ENCODE results near the gene RBBP8NL.

RBBP8NL gene

DNA sequence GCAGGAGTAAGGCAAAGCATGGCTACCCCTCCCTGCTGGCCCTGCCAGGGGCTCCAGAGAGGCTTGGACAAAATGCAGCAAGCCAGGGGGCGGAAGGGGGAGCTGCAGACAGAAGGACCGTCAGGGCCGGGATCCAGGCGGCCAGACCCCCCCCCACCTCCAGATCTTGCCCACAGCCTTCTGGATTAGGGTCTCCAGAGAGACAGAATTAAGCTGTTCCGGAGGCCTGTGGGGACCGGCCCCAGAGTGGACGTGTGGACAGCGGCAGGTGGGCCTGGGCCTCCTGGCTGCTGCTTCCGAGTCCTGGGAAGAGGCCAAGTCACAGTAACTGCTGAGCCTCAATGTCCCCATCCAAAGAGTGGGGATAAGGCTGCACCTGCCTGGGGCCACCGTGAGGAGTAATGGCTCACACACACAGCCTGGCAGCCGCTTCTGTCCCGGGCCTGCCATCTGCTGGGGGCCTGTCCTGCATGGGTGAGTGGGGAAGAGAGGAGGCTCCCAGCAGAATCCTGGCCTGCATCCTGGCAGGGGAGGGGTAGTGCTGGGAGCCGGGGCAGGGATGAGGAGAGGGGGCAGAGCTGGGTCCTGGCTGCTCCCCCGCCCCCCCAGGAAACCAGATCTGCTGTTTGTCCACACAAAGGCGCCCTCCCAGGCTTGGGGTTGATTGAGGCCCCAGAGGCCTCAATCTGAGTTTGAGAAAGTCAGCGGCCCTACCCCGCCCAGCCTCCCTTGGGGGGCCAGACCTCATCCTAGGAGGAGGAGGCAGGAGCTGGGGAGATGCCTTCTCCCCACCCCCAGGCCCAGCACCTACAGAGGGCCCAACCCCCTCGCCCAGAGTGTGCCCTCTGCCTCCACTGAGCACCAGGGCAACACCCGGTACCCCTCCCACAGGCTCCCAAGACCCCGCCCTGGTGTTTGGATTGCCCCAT is 64.1 kb downstream of the RBBP8NL start:
- Histone ChIP-seq H3K27me3 (ENCODE audit: insufficient read depth, low read length) (no peaks in the 10 kb centered on the region), H3K4me1 (ENCODE audit: control insufficient read depth, insufficient read depth, low read length, unreplicated experiment) (peaks cover 56% of the 10 kb centered on the region), H3K4me3 (ENCODE audit: low read depth, low read length) (no peak overlapping the region), H3K36me3 (ENCODE audit: insufficient read depth, low read length) (no peaks in the 10 kb centered on the region), H3K79me2 (ENCODE audit: control insufficient read depth, insufficient read depth, low read length, unreplicated experiment) (no peaks in the 10 kb centered on the region), H2AFZ (ENCODE audit: low read length, unreplicated experiment) (no peak overlapping the region), H3K27ac (ENCODE audit: low read depth, low read length) (no peak overlapping the region)

DNA sequence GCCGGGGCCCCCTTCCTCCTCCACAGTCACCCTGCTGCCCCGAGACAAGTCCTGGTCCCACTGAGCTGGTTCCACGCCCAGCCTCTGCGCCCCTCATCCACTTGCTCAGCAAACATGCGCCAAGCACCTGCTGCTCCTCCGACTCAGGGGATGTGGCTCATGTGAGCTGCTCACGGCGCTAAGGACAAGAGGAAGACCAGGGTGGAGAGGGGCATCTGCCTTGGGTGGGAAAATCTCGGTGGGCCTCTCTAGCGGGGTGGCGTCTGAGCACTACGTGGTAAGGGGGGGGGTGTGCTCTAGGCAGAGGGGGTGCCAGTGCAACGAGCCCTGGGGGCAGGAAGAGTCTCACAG is 64.8 kb downstream of the RBBP8NL start:
- Histone ChIP-seq H3K36me3 (ENCODE audit: insufficient read depth, low read length) (no peaks in the 10 kb centered on the region), H3K4me3 (ENCODE audit: low read depth, low read length) (no peak overlapping the region), H3K79me2 (ENCODE audit: control insufficient read depth, insufficient read depth, low read length, unreplicated experiment) (no peaks in the 10 kb centered on the region), H3K27me3 (ENCODE audit: insufficient read depth, low read length) (no peaks in the 10 kb centered on the region), H3K27ac (ENCODE audit: low read depth, low read length) (no peak overlapping the region), H2AFZ (ENCODE audit: low read length, unreplicated experiment) (no peak overlapping the region), H3K4me1 (ENCODE audit: control insufficient read depth, insufficient read depth, low read length, unreplicated experiment) (peaks cover 56% of the 10 kb centered on the region)

DNA sequence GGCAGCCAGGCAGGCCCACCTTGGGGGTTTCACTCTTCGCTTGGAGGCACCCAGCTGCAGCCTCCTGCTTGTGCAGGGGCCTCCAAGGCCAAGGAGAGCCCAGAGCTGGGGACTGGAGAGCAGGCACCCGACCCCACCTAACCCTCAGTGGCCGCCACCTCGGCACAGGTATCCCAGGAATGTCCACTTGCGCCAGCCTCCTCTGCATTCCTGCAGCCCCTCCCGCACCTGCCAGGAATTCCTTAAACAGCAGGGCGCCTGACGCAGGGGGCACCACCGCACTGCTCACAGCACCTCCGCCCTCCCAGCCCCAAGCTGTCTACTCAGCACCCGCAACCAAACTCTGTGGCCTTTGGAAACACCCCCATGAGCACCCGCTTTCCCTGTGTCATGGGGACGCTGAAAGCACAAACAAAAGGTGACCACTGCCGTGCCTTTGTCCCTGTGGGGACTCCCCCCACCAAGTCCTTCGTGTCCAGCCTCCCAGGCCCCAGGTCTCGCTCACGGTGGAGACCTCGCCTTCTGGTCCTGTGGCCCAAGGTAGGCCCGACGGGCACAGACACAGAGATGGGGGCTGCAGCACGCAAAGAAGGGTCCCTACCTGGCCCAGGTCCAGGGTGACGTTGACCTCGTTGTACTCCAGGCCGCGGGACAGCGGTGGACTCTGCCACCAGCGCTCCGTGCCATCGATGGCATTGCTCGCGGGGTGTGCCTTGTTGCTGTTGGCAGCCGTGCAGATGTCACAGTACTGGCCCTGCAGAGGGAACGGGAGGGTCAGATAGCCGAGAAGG is 65.3 kb downstream of the RBBP8NL start:
- H3K27ac ChIP-seq (ENCODE audit: low read depth, low read length): no peak overlapping the region
- no peak overlapping the region for H2AFZ ChIP-seq (ENCODE audit: low read length, unreplicated experiment)
- no peaks in the 10 kb centered on the region for H3K27me3 ChIP-seq (ENCODE audit: insufficient read depth, low read length)
- no peak overlapping the region for H3K4me3 ChIP-seq (ENCODE audit: low read depth, low read length)
- no peaks in the 10 kb centered on the region for H3K79me2 ChIP-seq (ENCODE audit: control insufficient read depth, insufficient read depth, low read length, unreplicated experiment)
- no peaks in the 10 kb centered on the region for H3K36me3 ChIP-seq (ENCODE audit: insufficient read depth, low read length)
- H3K4me1 ChIP-seq (ENCODE audit: control insufficient read depth, insufficient read depth, low read length, unreplicated experiment): peaks cover 60% of the 10 kb centered on the region

DNA sequence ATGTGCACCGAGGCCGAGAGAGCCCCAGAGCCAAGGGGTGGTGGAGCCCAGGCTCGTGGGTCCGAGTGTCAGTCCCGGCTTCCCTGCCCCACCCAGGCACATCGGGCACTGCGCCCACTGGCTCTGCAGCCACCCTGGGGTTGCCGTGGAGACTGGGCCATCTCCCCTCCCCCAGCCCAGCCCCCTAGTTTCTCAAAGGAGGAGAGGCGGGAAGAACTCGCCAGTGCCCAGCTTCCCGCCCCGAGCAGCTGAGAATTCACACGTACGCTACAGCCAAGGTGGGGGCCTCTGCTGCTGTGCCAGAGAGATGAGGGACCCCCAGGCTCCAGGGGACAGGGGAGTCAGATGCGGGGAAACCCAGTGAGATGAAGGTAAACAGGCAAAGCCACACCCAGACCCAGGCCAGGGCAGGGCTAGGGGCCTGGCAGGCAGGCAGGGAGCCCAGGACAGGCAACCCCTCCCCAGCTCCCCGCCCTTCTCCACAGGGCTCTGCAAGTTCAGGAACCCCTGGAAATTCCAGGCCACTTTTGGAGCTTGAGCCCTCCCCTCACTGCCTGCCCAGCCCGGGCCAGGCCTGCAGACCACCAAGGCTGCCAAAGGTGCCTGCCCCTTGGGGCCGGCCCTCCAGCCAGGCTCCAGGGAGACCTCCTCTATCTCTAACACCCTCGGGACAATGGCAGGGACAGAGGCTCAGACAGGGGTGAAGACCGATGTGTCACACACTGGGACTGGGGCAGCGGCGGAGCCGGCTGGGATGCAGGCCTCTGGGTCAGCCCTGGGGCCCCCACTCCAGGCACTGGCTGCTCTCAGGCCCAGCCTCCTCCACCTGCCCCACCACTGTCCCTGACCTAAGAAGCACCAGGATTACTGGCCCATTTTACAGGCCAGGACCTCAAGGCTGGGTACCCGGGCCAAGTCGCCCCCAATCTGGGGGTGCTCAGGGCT is 66.2 kb downstream of the RBBP8NL start:
- Histone ChIP-seq H3K4me1 (ENCODE audit: control insufficient read depth, insufficient read depth, low read length, unreplicated experiment) (peaks cover 69% of the 10 kb centered on the region), H3K79me2 (ENCODE audit: control insufficient read depth, insufficient read depth, low read length, unreplicated experiment) (no peaks in the 10 kb centered on the region), H3K27me3 (ENCODE audit: insufficient read depth, low read length) (no peaks in the 10 kb centered on the region), H3K36me3 (ENCODE audit: insufficient read depth, low read length) (no peaks in the 10 kb centered on the region), H2AFZ (ENCODE audit: low read length, unreplicated experiment) (no peak overlapping the region), H3K4me3 (ENCODE audit: low read depth, low read length) (no peak overlapping the region), H3K27ac (ENCODE audit: low read depth, low read length) (no peak overlapping the region)

Measured in ACC112 (cell line).